Activated T-cell treated with anti-CD3 and anti-CD28 coated beads, Interleukin-2, amount 50 U/mL, for 72 hours (primary cell): ENCODE data around the gene APIP. TPM values are rescaled to one million over a fixed set of nuclear protein-coding genes. Genes with fewer than 3 reads are reported as not detected.
A peak's percentile ranks its signal among the peaks of the same experiment; 100 is the strongest.

ENCODE experiments used
- ATAC-seq, 2 donors: fragments of 150-1000 bp; cut with Tn5 transposase; replicated peaks in 1 of 2; 2 replicates each; pipeline ENCODE4 v1.10.0; 2021; ENCODE audit warnings: moderate library complexity in 2 of 2, mild to moderate bottlenecking in 1 of 2
- DNase-seq, 2 donors: peaks; one replicate each; pipeline ENCODE4 v3.0.0; 2021 to 2022; ENCODE audit warnings: mixed read lengths in 1 of 2
- H3K27ac Mint-ChIP-seq: one replicate; pipeline ENCODE4 v1.8.0; 2022; ENCODE audit warnings: mild to moderate bottlenecking, moderate library complexity, mixed read lengths
- H3K27me3 Mint-ChIP-seq: one replicate; pipeline ENCODE4 v1.8.0; 2022; ENCODE audit warnings: low read depth, mixed read lengths
- H3K36me3 Mint-ChIP-seq, 2 donors: one replicate each; pipeline ENCODE4 v1.8.0; 2022; ENCODE audit warnings: mixed read lengths in 2 of 2, mild to moderate bottlenecking in 1 of 2; ENCODE audit not compliant: insufficient read depth in 2 of 2
- H3K4me1 Mint-ChIP-seq: one replicate; pipeline ENCODE4 v1.8.0; 2022; ENCODE audit warnings: low read depth, mixed read lengths
- H3K4me3 Mint-ChIP-seq, 2 donors: one replicate each; pipeline ENCODE4 v1.8.0; 2022; ENCODE audit warnings: mild to moderate bottlenecking in 2 of 2, mixed read lengths in 2 of 2, moderate library complexity in 2 of 2
- H3K9me3 Mint-ChIP-seq, 2 donors: one replicate each; pipeline ENCODE4 v1.8.0; 2022; ENCODE audit warnings: mixed read lengths in 2 of 2
- total RNA-seq, 2 donors: library from RNA; stranded (reverse); gene quantifications; one replicate each; pipeline ENCODE4 v1.2.3, GENCODE V29; 2022

Gene APIP
- total RNA-seq, 2 donors from 2014 or later = 30.9 to 33.1 TPM

DNA sequence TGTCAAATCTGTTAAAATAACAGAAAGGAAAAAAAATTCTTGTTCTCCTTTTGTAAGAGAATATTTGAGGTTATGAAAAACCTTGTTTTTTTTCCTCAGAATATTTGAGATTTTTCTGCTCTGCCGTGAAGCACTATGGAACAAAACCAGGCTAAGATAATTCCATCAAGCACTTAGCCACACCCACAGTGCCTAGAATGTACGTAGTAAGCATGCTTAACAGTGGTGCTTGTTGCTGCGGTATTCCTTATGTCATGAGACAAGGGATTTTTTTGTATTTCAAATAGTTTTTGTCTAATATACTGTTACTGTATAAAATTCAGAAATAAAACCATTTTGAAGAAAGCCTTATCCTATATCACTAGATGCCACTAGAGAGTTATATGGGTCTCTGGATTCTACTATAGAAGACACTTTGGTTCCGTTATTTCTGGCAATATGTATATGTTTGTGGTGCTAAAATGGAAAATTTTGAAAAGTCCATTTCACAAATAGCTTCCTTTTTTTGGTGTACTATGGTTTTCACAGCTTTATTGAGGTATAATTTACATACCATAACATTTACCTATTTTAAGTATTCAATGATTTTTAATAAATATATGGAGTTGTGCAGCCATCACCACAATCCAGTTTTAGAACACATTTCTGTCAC is 24.0 kb upstream of the APIP start:
- no peak overlapping the region for H3K4me3 Mint-ChIP-seq
- ATAC-seq (no peak), DNase-seq (no peak)
- H3K27me3 Mint-ChIP-seq = no peaks in the 10 kb centered on the region
- H3K36me3 Mint-ChIP-seq = peaks cover 5 to 12% of the 10 kb centered on the region in 2 donors
- peaks cover 0 to 2% of the 10 kb centered on the region in 2 donors for H3K9me3 Mint-ChIP-seq
- peaks cover 14% of the 10 kb centered on the region for H3K4me1 Mint-ChIP-seq
- H3K27ac Mint-ChIP-seq = no peak overlapping the region

DNA sequence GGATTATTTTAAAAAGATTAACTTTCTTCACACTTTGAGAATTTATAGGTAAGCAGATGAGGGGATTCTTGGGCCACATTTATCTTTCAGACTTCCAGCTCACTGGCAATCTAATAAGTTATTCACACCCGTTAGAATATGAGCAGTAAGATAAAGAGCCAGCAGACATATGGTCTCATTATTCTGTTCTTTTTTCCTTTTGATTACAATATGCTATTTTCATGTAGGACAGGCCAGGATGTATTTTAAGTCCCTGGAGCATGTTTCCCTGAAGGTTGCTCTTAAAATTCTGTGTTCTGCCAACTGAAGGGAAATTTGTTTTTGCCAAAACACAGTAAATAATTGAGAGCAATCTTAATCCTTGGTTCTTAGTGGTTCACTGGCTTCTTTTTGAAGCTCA is 22.4 kb upstream of the APIP start:
- no peak overlapping the region for H3K27ac Mint-ChIP-seq
- H3K4me3 Mint-ChIP-seq = no peak overlapping the region
- ATAC-seq (no peak), DNase-seq (no peak)
- peaks cover 14% of the 10 kb centered on the region for H3K4me1 Mint-ChIP-seq
- no peaks in the 10 kb centered on the region for H3K27me3 Mint-ChIP-seq
- peaks cover 5% of the 10 kb centered on the region in 2 donors for H3K36me3 Mint-ChIP-seq
- H3K9me3 Mint-ChIP-seq = no peaks in the 10 kb centered on the region

DNA sequence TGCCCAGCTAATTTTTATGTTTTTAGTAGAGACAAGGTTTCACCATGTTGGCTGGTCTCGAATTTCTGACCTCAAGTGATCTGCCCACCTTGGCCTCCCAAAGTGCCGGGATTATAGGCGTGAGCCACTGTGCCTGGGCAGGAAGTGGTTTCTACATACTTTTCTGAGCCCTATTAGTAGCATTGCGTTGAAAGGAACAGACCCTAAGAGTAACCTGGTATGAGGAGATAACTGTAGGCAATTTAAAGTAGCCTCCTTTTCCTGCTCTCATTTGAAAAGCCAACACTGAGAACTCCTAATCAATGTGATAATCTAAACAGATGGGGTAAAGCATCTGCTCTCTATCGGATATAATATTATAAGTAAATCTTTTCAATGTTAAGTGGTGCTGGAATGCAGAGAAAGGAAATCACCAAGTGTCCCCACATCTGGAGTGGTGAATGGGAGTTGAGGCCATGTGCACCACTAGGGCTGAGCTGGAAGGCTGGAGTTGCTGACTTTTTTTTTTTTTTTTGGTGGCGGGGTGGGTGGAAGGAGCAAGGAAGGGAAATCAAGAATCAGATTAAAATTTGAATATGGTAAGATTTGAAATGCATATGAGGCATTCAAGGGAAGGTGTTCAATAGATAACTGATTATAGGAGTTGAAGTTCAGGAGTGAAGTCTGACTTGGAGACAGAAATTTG is 20.9 kb upstream of the APIP start:
- ATAC-seq (no peak), DNase-seq (no peak)
- Mint-ChIP-seq H3K27me3 (no peaks in the 10 kb centered on the region), H3K27ac (no peak overlapping the region), H3K36me3 (peaks cover 5% of the 10 kb centered on the region in 2 donors), H3K4me1 (peaks cover 14% of the 10 kb centered on the region), H3K9me3 (no peaks in the 10 kb centered on the region), H3K4me3 (no peak overlapping the region)

DNA sequence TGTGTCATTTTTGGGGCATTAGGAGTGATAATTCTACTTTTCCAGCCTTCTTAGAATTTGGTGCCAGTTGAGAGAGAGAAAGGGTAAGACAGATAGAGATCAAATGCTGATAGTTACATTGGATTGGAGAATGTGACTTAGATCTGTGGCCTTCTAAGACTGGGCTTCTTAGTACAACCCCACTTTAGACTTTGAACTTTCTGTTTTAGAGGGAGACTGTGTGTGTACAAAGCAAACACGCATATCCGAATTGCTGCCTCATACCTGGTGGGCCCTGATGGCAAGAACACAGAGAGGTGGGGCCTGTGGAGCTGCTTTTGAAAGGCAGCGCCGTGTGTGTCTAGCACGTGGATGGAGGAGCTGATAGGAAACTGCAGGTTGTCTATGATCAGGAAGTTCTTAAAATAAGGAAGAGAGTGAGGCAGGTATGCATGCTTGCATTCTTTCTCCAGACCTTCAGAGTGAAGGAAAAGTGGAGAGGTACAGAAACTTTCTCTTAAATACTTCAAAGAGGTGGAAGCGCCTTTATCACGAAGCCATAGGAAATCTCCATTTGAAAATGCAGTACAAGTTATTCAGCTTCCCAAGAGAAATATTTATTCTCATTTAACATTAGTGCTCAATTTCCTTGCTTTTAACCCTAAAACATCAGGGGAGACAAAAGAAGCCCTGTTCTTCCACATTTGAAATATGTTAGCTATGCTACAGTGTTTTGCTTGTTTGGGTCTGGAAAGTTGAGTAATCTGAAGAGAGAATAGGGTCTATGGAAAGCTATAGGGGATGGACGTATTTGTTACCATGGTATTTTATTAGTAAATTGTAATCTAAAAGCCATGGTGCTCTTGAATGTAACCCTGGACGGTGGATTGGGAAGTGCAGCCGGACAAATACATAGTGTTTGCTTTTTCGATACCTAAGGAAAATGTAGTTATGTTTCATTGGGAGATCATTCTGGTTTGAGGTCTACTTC is 13.9 kb upstream of the APIP start:
- no peak overlapping the region for H3K4me3 Mint-ChIP-seq
- ATAC-seq (no peak), DNase-seq (no peak)
- no peaks in the 10 kb centered on the region for H3K27me3 Mint-ChIP-seq
- H3K9me3 Mint-ChIP-seq = no peaks in the 10 kb centered on the region
- H3K4me1 Mint-ChIP-seq = peaks cover 25% of the 10 kb centered on the region
- no peak overlapping the region for H3K27ac Mint-ChIP-seq
- no peaks in the 10 kb centered on the region for H3K36me3 Mint-ChIP-seq

DNA sequence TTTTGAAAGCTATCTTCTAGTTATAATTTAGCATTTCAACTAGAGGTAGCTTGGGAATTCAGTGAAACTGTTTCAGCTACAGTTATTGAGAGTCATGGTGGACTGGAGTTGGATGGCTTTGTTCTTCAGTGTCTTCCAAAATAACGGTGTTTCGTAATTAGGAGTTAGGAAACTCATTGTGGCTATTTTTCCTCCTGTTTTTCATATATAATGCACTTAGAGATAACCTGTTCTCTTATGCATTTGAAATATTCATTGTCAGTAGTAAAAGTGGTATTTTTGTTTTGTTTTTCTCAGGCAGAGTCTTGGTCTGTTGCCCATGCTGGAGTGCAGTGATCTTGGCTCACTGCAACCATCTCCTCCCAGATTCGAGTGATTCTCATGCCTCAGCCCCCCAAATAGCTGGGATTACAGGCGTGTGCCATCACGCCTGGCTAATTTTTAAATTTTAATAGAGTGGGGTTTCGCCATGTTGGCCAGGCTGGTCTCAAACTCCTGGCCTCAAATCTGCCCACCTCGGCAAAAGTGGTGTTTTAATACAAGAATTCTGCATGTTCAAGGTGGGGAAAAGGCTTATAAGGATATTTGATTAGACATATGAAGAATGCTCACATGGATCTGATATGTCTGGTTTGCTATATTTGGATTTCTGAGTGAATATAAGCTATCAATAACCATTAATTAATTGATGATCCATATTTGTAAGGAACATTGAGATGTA is 12.9 kb upstream of the APIP start:
- DNase-seq (no peak), ATAC-seq (no peak)
- Mint-ChIP-seq H3K9me3 (no peaks in the 10 kb centered on the region), H3K36me3 (no peaks in the 10 kb centered on the region), H3K4me3 (no peak overlapping the region), H3K4me1 (peaks cover 25% of the 10 kb centered on the region), H3K27ac (no peak overlapping the region), H3K27me3 (no peaks in the 10 kb centered on the region)

DNA sequence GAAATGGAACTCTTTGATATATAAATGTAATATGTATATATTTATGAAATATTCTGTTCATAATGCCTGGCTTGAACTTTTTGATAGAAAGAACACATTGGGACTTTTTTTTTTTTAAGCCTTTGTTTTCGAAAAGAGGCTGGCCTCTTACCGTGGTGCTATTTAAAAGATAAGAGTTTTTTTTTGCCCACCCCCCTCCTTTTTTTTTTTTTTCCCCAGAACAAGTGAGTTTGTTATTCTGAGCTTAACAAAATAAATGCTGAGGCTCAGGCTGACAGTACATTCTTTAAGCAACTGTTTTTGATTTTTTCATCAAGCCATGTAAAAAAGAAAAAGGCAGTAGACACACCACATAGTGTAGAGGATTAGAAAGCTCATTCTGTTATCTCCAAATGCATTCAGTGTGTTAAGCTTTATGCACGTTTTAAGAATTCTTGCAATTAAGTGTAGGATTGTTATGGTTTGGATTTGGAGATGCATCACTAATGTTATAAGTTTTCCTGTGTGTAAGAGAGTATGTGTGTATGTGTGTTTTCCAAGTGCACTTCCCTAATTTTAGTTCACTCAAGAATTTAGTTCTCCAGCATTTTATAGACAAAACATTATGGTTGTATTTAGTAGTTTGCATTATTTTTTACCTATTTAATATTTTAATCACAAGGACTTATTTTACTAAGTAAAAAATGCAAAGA is 12.2 kb upstream of the APIP start:
- Mint-ChIP-seq H3K4me3 (no peak overlapping the region), H3K36me3 (no peaks in the 10 kb centered on the region), H3K27me3 (no peaks in the 10 kb centered on the region), H3K27ac (no peak overlapping the region), H3K4me1 (peaks cover 25% of the 10 kb centered on the region), H3K9me3 (no peaks in the 10 kb centered on the region)
- ATAC-seq (no peak), DNase-seq (no peak)

DNA sequence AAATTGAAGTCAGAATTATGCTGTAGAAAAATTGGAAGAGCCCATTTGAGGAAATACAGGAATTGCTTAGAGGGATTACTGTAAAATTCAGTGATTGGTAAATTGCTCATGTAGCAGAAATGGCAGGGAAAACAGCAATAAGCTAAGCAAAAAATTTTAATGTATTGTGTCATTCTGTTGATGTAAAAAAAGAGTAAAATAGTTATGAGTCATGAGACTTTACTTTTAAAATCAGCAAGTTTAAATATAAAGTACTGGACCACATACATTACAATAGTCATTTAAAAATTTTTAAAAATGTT is 10.6 kb upstream of the APIP start:
- Mint-ChIP-seq H3K9me3 (no peaks in the 10 kb centered on the region), H3K4me3 (no peak overlapping the region), H3K36me3 (no peaks in the 10 kb centered on the region), H3K27me3 (no peaks in the 10 kb centered on the region), H3K27ac (no peak overlapping the region), H3K4me1 (peaks cover 25% of the 10 kb centered on the region)
- DNase-seq (no peak), ATAC-seq (no peak)

DNA sequence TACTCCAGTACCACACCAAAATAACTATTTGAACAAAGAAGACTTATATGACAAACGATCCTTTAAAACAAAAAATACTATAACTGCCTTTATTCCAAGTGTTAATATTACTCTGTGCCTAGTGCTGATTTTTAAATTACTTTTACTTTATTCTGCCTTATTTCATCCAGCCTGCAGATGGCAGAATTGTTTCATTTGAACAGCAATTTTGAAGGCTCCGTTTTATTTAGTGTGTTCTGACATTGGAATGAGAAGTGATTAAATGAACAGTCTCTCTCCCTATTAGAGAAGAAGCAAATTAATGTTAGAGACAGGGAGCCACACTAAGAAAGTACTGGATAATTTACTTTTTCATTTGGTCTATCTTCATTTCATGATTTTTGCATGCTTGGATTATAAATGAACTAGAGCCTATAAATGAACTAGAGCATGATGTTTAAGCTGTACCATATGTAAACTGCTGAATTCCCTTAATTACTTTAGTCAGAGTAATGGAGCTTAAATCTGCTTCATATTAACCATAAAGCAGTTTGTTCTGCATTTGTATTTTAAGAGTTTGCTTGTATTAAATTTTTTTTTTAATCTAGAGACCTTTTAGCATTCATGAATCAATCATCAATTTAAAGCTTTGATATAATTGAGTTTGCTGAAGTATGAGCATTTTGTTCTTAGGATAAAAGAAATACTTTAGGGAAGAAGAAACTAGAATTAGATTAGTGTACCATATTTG is 10.1 kb upstream of the APIP start:
- Mint-ChIP-seq H3K27me3 (no peaks in the 10 kb centered on the region), H3K4me3 (no peak overlapping the region), H3K27ac (peak overlapping the region; percentile 9), H3K9me3 (no peaks in the 10 kb centered on the region), H3K4me1 (peaks cover 25% of the 10 kb centered on the region), H3K36me3 (no peaks in the 10 kb centered on the region)
- DNase-seq = peak in 1 of 2 donors; percentile 31
- peak; percentile 34 to 42 for ATAC-seq

DNA sequence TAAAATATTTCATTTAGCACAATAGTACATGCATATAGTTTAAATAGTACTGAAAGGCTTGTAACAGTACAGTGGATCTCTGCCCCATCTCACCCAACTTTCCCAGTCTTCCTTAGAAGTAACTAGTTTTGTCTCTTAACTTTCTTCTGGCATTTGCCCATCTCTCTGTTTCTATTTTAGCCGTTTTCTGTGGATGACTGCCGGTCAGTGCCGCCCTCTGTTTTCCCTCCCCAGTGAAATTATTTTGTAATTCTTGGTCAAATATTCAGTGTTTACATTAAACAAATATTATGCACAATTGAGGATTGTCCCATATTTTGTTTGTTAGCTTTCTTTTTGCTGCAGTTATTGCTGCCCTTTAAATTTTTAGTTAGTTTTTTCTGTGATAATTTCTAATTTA is 8.5 kb upstream of the APIP start:
- ATAC-seq (no peak), DNase-seq (no peak)
- Mint-ChIP-seq H3K9me3 (no peaks in the 10 kb centered on the region), H3K4me3 (no peak overlapping the region), H3K4me1 (peaks cover 21% of the 10 kb centered on the region), H3K27ac (no peak overlapping the region), H3K27me3 (no peaks in the 10 kb centered on the region), H3K36me3 (no peaks in the 10 kb centered on the region)

DNA sequence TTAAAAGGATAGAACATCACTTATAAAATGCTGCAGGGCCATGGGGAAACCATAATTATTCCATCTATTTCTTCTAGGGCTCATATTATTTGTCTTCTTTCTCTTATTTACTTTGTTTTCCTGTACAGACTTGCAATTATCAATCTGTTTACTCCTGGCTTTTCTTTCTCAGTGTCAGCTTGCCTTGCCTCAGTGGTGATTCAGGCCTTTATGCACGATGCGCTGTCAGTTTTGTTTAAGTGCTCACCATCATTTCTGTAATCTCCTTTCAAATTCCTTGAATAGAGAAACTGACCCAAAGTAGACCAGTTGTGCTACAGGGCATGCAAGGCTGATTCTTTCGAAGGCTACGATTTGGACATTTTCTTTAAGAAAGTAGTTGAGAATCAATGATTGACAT is 5.0 kb upstream of the APIP start:
- H3K27me3 Mint-ChIP-seq = no peaks in the 10 kb centered on the region
- no peak overlapping the region for H3K4me3 Mint-ChIP-seq
- DNase-seq (no peak), ATAC-seq (no peak)
- no peak overlapping the region for H3K27ac Mint-ChIP-seq
- no peaks in the 10 kb centered on the region for H3K9me3 Mint-ChIP-seq
- H3K4me1 Mint-ChIP-seq = peaks cover 22% of the 10 kb centered on the region
- H3K36me3 Mint-ChIP-seq = no peaks in the 10 kb centered on the region

DNA sequence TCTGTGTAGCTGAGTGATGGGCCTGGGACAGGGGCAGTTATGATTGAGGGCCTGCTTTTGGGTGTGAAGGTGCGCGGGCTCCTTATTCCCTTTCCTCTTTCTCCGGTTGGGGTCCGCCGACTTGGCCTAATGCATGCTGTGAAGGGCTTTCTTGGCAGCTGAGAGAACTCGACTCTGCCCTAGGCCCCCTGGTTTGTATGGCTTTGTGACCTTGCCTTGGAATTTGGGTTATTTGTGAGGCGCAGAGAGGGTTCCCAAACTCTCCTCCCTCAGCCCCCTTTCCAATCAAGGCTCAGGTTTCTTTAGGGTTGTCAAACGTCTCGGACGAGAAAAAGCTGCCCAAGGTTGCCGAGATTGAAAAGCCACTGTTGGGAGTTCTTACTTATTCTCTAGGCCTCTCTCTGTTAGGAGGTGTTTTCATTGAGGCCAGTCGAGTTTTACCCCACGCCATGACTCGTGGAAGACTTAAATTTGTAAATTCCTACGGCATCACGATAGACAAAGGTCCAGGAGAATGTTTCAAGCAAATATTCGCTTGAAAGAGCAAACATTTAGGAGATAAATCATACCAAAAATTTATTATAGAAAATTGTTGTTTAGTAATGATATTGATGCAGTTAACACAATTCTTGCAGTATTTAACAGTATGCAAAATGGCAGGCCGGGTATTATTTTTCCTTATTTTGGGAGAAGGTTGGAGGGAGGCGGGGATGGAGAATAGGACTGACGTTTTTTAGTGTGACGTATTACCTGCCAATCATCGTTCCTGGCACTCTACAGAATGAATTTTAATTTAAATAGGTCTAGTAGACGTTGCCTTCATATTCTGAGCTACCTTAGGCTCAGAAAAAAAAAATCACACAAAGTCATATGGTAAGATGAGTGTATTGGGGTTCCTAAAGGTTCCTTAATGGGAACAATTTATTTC is 928 bp upstream of the APIP start:
- H3K27me3 Mint-ChIP-seq = no peaks in the 10 kb centered on the region
- peaks cover 5 to 10% of the 10 kb centered on the region in 2 donors for H3K36me3 Mint-ChIP-seq
- peak overlapping the region; percentile 87 to 91 for H3K4me3 Mint-ChIP-seq
- H3K9me3 Mint-ChIP-seq = no peaks in the 10 kb centered on the region
- peaks cover 46% of the 10 kb centered on the region for H3K4me1 Mint-ChIP-seq
- ATAC-seq (no peak), DNase-seq (no peak)
- peak overlapping the region; percentile 96 for H3K27ac Mint-ChIP-seq
